Ovary (tissue), 9 donors: ENCODE results near the gene ARHGEF4. TPM values are rescaled to one million over a fixed set of nuclear protein-coding genes. Genes with fewer than 3 reads are reported as not detected.

Experiments used
- DNase-seq, 5 donors: peaks; one replicate each; pipeline ENCODE4 v3.0.0-alpha.2; 2019 to 2020
- H3K27ac ChIP-seq, 2 donors: fragments of 200-600 bp; one replicate each; pipeline versions ENCODE4 v1.5.1 to v1.8.0; 2019 to 2022
- H3K27me3 ChIP-seq: fragments of 200-600 bp; one replicate; pipeline ENCODE4 v1.8.0; 2022
- H3K36me3 ChIP-seq: fragments of 200-600 bp; sonication (generic); one replicate; pipeline ENCODE4 v1.5.1; 2019
- H3K4me1 ChIP-seq: one replicate; pipeline ENCODE4 v1.8.1; 2013; ENCODE audit warnings: mild to moderate bottlenecking, moderate library complexity; ENCODE audit not compliant: insufficient read depth
- H3K4me3 ChIP-seq: fragments of 200-600 bp; sonication (generic); one replicate; pipeline ENCODE4 v1.5.1; 2017
- H3K9me3 ChIP-seq, 2 donors: fragments of 200-600 bp in 1 of 2; sonication (generic) in 1 of 2; one replicate each; pipeline versions ENCODE4 v1.5.1 to v1.8.1; 2013 to 2019; ENCODE audit warnings: mild to moderate bottlenecking in 1 of 2, moderate library complexity in 1 of 2
- CTCF ChIP-seq, 3 donors: fragments of 450-650 bp in 2 of 3; fragments of 200-600 bp in 1 of 3; IDR thresholded peaks; one replicate each; pipeline versions ENCODE4 v1.5.1 to v1.8.0; 2016 to 2022; ENCODE audit warnings: antibody characterized with exemption in 3 of 3, mild to moderate bottlenecking in 1 of 3
- EP300 ChIP-seq: sonication (generic); formaldehyde crosslinking; IDR thresholded peaks from one replicate; pipeline ENCODE4 v1.6.1; 2017; ENCODE audit warnings: antibody characterized with exemption
- POLR2A ChIP-seq: fragments of 450-650 bp; IDR thresholded peaks from one replicate; pipeline ENCODE4 v1.6.1; 2017; ENCODE audit warnings: antibody characterized with exemption, mild to moderate bottlenecking, moderate library complexity
- WGBS, 3 donors: extraction: QIAGEN DNeasy Blood & Tissue Kit in 1 of 3; methylation state at CpG; one replicate each; pipeline versions ENCODE4 v1.1.5 to v1.1.7; 2013 to 2017; 5-methylcytosine and 5-hydroxymethylcytosine counted together
- intact Hi-C, 4 donors: fragments of 100-400 bp; cut with DNase I; formaldehyde crosslinking; loops; one replicate each; pipeline versions ENCODE4 v1.11.0 to v1.15.1; 2022 to 2023
- polyA plus RNA-seq, 2 donors: library from polyadenylated mRNA; stranded (reverse); fragments of 200-250 nt in 1 of 2; fragments of 350-450 nt in 1 of 2; fragmentation: Illumina TruSeq in 1 of 2; extraction: RNeasy Lipid Tissue Mini Kit (QIAGEN cat#74804) in 1 of 2; gene quantifications; one replicate each; pipeline ENCODE4 v1.2.3, GENCODE V29; 2013 to 2014
- total RNA-seq, 7 donors: library from RNA; depleted of rRNA in 2 of 7; stranded (reverse); fragments of >200 nt in 2 of 7; fragmentation: NEBNext Ultra II Directional in 3 of 7; extraction: Animal tissue kit (Norgen Biotek cat#: 25700) in 3 of 7; gene quantifications; one replicate each; pipeline versions ENCODE4 v1.1.0 to v1.2.4, GENCODE V29; 2016 to 2023
- donor health status: DM: no; HTN: no; CAD: no; lungs with moderate emphysema.
- donor health status: DM: no; HTN: no; CAD: no.
- donor health status: Bipolar disorder and iron deficiency.
- donor health status: DM: yes; HTN: yes; CAD: no.
- donor health status: DM: no; HTN: no; CAD: no.
- donor health status: DM: yes; HTN: yes; CAD: no.

The ARHGEF4 gene
- total and polyA plus RNA-seq, 9 donors = 8.6 to 27.4 (median 18.0) TPM

- Histone ChIP-seq H3K4me3 (no peak overlapping the region), H3K36me3 (no peaks in the 10 kb centered on the region), H3K4me1 (no peaks in the 10 kb centered on the region), H3K27me3 (no peaks in the 10 kb centered on the region), H3K27ac (no peak overlapping the region), H3K9me3 (no peaks in the 10 kb centered on the region)
- DNase-seq = no peak
- intact Hi-C loops = no loop called here
- TF ChIP-seq EP300 = no peak
- no peak for TF ChIP-seq CTCF (IDR thresholded peaks at IDR 0.05)
- TF ChIP-seq POLR2A = no peak
- WGBS, 3 donors = 88 to 93% (median 88%) methylated on average over 5 of the region's 5 CpGs
These were observed 78.4 kb downstream of the ARHGEF4 start for GRCh38 chr2:130915149-130915548.

- intact Hi-C loops = no loop called here
- 28 to 41% (median 37%) methylated on average over 35 to 50 of the region's 50 CpGs for WGBS, 3 donors
- H3K4me1 ChIP-seq = no peaks in the 10 kb centered on the region
- no peak overlapping the region for H3K4me3 ChIP-seq
- no peaks in the 10 kb centered on the region for H3K9me3 ChIP-seq
- TF ChIP-seq CTCF (IDR thresholded peaks at IDR 0.05) (no peak), POLR2A (no peak), EP300 (no peak)
- H3K27ac ChIP-seq = no peak overlapping the region
- no peak for DNase-seq
- no peaks in the 10 kb centered on the region for H3K36me3 ChIP-seq
- no peaks in the 10 kb centered on the region for H3K27me3 ChIP-seq
These were observed 79.1 kb downstream of the ARHGEF4 start for GRCh38 chr2:130915595-130916437.

- Histone ChIP-seq H3K4me1 (no peaks in the 10 kb centered on the region), H3K4me3 (no peak overlapping the region), H3K27me3 (no peaks in the 10 kb centered on the region), H3K36me3 (no peaks in the 10 kb centered on the region), H3K27ac (no peak overlapping the region), H3K9me3 (no peaks in the 10 kb centered on the region)
- TF ChIP-seq EP300 = no peak
- TF ChIP-seq POLR2A = no peak
- TF ChIP-seq CTCF (IDR thresholded peaks at IDR 0.05) = no peak
- no peak for DNase-seq
- WGBS, 3 donors = 18 to 30% (median 19%) methylated on average over 19 of the region's 19 CpGs
- intact Hi-C loops = no loop called here
These were observed 79.7 kb downstream of the ARHGEF4 start for GRCh38 chr2:130916438-130916705.

- intact Hi-C loops = no loop called here
- Histone ChIP-seq H3K9me3 (no peaks in the 10 kb centered on the region), H3K4me3 (no peak overlapping the region), H3K4me1 (no peaks in the 10 kb centered on the region), H3K27me3 (no peaks in the 10 kb centered on the region), H3K27ac (no peak overlapping the region), H3K36me3 (no peaks in the 10 kb centered on the region)
- no peak for DNase-seq
- TF ChIP-seq POLR2A = no peak
- TF ChIP-seq EP300 = no peak
- no peak for TF ChIP-seq CTCF (IDR thresholded peaks at IDR 0.05)
- WGBS, 3 donors = 83 to 91% (median 87%) methylated on average over 24 of the region's 24 CpGs
These were observed 80.4 kb downstream of the ARHGEF4 start for GRCh38 chr2:130917006-130917688.
